Measurements from ENCODE around the gene SCOC.

SCOC gene

GRCh38 chr4:140373328-140374129 lies at the start of gene SCOC:
SCOC (plus strand) TSS chr4:140373646; CDS start chr4:140379171, 5,525 bp downstream.
- peak; percentile 95 for DNase-seq

DNA sequence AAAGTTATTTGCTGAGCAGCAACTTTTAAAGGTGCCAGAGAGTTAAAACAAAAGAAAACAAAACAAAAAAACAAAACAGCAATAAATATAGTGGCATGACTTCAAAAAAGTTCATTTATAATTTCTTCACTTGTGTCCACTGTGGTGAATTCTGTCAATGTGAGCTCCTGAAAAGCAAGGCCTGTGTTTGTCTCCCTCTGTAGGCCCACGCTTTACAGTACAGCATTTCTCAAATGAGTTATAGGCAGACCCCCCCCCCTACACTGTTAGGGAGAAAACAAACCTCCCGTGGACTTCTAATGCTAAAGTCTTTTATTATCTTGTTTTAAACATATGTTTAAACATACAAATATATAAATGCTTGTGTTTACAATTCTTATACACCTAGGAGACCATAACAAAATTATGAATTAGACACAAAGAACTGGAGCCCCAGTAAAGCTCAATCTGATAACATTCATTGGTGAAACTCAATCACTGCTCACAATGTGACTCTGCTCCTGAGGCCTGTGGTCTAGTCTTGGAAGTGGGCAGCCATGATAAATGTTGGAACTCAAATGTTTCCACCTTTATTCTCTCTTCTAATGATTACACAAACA lies 47.0 kb upstream of the SCOC start:
- no peak for DNase-seq

- no peak for DNase-seq
These were observed 43.0 kb upstream of the SCOC start for GRCh38 chr4:140330311-140330900.

DNA sequence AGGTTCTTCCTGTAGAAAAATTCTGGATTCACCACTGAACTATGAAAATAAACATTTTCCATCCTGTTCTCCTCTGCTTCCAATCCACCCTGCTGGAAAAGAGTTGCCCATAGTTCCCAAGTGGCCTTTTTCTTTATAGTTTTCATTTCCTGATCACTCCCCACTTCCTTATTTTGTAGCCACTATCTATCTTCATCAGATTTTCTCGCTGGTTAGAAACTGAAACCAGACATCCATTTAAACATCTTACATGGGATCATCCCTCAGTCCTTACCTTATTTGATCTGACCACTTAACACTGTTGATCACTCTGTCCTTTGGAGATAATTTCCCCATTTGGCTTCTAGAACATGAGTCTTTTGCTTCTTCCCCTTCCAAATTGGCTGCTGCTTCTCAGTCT lies 42.2 kb upstream of the SCOC start:
- DNase-seq = no peak

- DNase-seq = no peak
These were observed 41.6 kb upstream of the SCOC start for GRCh38 chr4:140331876-140332275.

DNA sequence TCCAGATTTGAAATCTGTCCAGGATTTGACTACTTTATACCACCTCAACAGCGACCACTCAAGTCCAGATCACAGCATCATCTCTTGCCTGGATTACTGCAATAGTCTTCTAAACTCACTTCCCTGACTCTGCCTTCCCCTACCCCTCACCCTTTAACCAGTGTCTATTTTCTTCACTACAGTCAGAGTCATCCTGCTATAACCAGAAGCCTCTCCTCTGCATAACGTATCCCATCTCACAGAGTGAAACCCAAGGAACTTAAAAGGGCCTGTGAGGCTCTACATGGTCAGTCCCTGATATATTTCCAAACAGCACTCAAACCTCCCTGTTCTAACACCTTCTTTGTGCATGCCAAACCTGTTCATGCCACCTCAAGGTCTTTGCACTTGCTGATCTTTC lies 40.7 kb upstream of the SCOC start:
- no peak for DNase-seq

DNA sequence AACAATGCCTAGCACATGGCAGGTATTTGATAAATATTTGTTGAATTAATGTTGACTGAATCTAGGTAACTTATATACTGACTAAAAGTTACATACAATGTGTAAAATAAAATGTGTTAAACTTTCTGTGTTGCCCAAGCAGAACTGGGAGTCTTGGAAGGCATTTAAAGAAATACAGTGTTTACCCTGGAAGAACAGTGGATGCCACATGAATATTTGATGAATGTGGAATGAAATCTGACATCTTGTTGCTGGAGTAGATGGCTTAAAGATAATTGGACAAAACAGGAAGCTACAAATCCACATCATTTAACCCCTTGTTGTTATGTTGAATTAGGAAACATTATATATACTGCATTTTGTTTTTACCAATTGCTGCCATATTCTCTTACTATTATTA lies 39.9 kb upstream of the SCOC start:
- no peak for DNase-seq

DNA sequence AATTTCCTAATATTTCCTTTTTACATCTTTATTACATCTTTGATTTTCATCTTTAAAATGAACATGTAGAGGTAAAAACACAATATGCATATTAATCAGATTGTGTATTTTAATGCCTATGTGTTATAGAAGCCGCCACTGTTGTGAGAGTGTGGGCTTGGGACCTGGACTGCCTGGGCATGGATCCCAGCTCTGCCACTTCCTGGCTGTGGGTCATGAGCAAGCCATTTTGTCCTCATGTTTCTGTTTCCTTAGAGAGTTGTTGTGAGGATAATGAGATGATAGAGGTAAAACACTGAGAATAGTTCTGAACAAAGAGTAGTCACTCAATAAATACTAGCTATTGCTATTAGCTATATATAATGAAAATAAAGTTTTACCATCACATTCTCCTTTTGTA lies 38.4 kb upstream of the SCOC start:
- no peak for DNase-seq

DNA sequence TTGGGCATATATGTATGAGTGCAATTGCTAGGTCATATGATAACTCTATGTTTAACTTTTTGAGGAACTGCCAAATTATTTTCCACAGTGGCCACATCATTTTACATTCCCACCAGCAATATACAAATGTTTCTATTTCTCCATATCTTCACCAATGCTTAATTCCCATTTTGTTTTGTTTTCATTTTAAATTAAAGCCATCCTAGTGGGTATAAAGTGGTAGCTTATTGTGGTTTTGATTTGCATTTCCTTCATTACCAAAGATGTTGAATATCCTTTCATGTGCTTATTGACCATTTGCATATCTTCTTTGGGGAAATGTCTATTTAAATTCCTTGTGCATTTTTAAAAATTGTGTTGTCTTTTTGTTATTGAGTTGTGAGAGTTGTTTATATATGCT lies 36.7 kb upstream of the SCOC start:
- DNase-seq = no peak

DNA sequence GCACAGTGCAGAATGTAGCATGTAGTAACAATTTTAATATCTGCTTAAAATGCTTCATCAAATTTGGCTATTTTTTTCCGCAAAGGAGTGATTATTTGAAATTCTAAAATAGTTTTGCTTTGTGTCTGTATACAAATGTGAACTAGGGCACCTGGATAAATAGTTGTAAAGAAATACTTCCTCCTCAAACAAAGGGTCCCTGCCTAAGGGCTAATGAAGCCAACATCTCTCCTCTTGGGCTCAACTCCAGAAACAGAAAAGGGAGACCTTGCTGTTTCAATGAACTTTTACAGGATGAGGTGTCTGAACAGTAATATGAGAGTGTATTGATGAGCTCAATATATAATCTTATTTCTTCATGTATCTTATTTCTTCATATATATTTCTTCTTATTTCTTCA lies 30.8 kb upstream of the SCOC start:
- no peak for DNase-seq

GRCh38 chr4:140343303-140343702 lies 30.1 kb upstream of the SCOC start:
- DNase-seq = no peak

- DNase-seq = no peak
These were observed 29.3 kb upstream of the SCOC start for GRCh38 chr4:140344101-140344500.

DNA sequence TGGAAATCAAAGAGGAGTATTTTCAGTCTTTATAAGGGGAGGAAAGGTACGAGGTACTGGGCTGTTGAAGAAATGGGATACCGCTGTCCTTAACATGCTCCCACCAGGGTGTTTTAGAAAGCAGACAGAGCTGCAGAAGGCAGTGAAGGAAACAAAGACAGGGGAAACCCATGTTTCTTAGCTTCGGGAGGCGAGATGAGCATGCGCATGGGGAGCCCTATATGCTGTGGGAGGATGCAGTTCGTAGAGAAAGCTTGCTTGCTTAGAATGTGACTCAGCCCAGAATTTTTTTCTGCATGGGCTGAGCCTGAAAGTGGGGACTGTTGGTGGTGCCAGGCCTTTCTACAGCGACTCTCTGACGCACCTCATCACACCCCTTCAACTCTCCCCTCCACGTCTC lies 28.8 kb upstream of the SCOC start:
- DNase-seq = no peak

- DNase-seq = no peak
These were observed 27.3 kb upstream of the SCOC start for GRCh38 chr4:140346136-140346535.

GRCh38 chr4:140349816-140350215 lies 23.6 kb upstream of the SCOC start:
- DNase-seq = no peak

DNA sequence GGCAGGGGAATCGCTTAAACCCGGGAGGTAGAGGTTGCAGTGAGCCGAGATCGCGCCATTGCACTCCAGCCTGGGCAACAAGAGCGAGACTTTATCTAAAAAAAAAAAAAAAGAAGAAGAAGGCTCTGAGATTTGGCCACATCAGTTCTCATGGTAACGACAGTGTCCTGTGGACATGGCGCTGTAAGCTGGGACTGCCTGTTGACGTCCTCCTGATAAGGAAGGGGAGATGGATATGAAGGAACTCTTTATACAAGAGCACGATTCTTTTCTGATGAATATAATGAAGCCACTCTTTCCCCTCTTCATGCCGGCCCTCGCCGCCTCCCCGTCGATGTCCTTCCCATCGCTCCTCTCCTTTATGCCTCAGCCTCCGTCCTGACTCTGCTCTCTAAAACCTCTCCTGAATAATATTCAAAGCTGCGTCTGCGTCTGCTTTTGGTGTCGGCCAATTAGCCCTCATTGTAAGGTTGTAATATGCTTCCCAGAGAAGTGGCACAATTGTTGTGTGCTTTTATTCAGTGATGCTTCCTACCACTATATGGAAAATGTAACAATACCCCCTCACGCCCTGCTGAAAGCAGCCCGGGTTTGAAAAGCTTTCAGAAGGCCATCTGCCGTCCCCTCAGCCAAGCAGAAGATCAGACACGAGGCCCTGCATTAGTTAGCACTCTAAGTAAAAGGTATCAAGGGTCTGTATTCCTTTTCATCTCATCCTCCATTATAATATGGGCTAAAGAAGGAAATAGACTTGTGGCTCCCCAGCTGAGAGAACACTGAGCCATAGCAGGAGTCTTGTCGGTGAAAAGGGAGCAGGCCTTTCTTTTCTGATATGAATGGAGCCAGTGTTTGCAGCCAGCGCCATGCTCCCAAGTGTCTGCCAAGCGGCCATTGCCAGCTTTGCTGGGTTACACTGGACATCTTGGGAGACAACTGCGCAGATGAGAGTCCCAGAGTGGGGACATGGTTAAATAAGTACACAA lies 22.1 kb upstream of the SCOC start:
- no peak for DNase-seq

GRCh38 chr4:140353786-140354185 lies 19.7 kb upstream of the SCOC start:
- DNase-seq = no peak

GRCh38 chr4:140355288-140355687 lies 18.2 kb upstream of the SCOC start:
- no peak for DNase-seq

- DNase-seq = no peak
These were observed 15.6 kb upstream of the SCOC start for GRCh38 chr4:140357868-140358267.

GRCh38 chr4:140358281-140358680 lies 15.2 kb upstream of the SCOC start:
- no peak for DNase-seq

DNA sequence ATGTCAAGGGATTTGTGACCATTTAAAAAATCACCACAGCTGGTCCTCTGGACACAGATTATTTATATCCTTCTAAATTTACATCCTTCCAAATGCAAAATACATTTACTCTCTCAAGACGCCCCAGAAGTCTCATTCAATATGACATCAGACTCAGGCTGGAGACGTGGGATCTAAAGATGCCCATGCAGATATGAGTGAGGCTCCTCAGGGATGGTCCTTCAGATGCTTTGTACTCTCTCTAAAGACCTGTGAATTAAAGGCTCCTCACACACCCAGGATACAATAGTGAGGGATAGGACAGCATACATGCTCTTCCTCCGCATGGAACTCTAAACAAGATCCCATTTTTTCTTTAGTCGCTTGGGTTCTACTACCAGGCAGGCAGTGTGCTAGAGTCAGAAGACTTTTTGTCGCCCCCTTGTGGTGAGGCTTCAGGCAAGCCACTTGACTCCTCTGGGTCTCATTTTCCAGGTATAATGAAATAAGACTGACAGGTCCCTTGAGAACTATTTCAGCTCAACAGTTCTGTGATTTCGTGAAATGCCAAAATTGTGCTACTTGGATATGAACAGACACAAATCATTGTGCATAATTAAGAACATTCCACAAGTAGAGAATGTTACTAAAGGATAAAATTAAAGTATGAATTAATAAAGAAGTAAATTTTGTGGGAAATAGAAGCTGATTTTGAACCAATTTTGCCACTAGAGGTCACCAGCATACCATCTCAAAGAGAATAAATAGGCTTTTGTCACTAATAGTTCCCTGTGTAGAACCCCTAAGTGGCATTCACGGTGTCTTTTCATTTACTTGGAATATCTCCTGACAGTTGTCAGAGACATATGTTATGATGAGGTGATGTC lies 13.7 kb upstream of the SCOC start:
- peak; percentile 79 for DNase-seq

GRCh38 chr4:140361099-140361498 lies 12.3 kb upstream of the SCOC start:
- DNase-seq = no peak
